PFSK-1 (cell line): ENCODE data around the gene LRIT2.

Experiments
- POLR2AphosphoS5 ChIP-seq: IDR thresholded peaks from 2 replicates; pipeline ENCODE4 v1.6.1; 2012; ENCODE audit warnings: low read depth, mild to moderate bottlenecking, control low read depth, low read length, moderate library complexity
- TAF1 ChIP-seq: IDR thresholded peaks from 2 replicates; pipeline ENCODE4 v1.6.1; 2012; ENCODE audit warnings: low read length, control low read depth, borderline replicate concordance; ENCODE audit not compliant: insufficient read depth

- TF ChIP-seq POLR2AphosphoS5: no peak
- TF ChIP-seq TAF1: no peak
Observed at GRCh38 chr10:84198206-84198915, 27.0 kb downstream of the LRIT2 start.
